GM23338 (cell line): Measurements from ENCODE around the gene DENND2A. TPM values are rescaled to one million over a fixed set of nuclear protein-coding genes. Genes with fewer than 3 reads are reported as not detected.
"Not testable (repeated sequence)": the region's sequence is repeated elsewhere in the genome, so short reads cannot be mapped to it uniquely, and the experiment has no call there.

Experiments used
- ATAC-seq: fragments of 200-7000 bp; cut with Tn5 transposase; 3 replicates; pipeline ENCODE4 v1.9.1; 2020
- DNase-seq: peaks from one replicate; pipeline ENCODE4 v3.0.0-alpha.2; 2015; ENCODE audit warnings: low spot score
- H2AFZ ChIP-seq: fragments of 200-600 bp; sonication (generic); 2 replicates; pipeline ENCODE4 v1.8.0; 2016; ENCODE audit warnings: antibody characterized with exemption, mild to moderate bottlenecking, moderate library complexity
- H3F3A ChIP-seq: fragments of 200-600 bp; sonication (generic); replicated peaks from 2 replicates; pipeline ENCODE4 v1.8.0; 2017; ENCODE audit warnings: antibody characterized with exemption, mixed run types, low read depth
- H3K27ac ChIP-seq: fragments of 200-600 bp; sonication (generic); 2 replicates; pipeline ENCODE4 v1.6.1; 2016; ENCODE audit warnings: low read depth
- H3K27me3 ChIP-seq: fragments of 200-600 bp; sonication (generic); 2 replicates; pipeline ENCODE4 v1.8.0; 2016; ENCODE audit warnings: mild to moderate bottlenecking, mixed run types, moderate library complexity; ENCODE audit not compliant: insufficient read depth
- H3K36me3 ChIP-seq: fragments of 200-600 bp; sonication (generic); 2 replicates; pipeline ENCODE4 v1.8.0; 2016; ENCODE audit warnings: mild to moderate bottlenecking; ENCODE audit not compliant: insufficient read depth
- H3K4me1 ChIP-seq: fragments of 200-600 bp; sonication (generic); 2 replicates; pipeline ENCODE4 v1.8.0; 2016; ENCODE audit warnings: mild to moderate bottlenecking, moderate library complexity; ENCODE audit not compliant: insufficient read depth
- H3K4me2 ChIP-seq: fragments of 200-600 bp; sonication (generic); 2 replicates; pipeline ENCODE4 v1.7.1; 2017; ENCODE audit warnings: mixed run types
- H3K4me3 ChIP-seq: fragments of 200-600 bp; sonication (generic); 2 replicates; pipeline ENCODE4 v1.6.1; 2016; ENCODE audit warnings: mixed run types
- H3K79me2 ChIP-seq: fragments of 200-600 bp; sonication (generic); replicated peaks from 2 replicates; pipeline ENCODE4 v1.8.0; 2017; ENCODE audit warnings: mild to moderate bottlenecking; ENCODE audit not compliant: insufficient read depth
- H3K9me2 ChIP-seq: fragments of 200-600 bp; sonication (generic); 2 replicates; pipeline ENCODE4 v1.8.0; 2017; ENCODE audit not compliant: insufficient read depth
- H4K20me1 ChIP-seq: fragments of 200-600 bp; sonication (generic); replicated peaks from 2 replicates; pipeline ENCODE4 v1.8.0; 2017; ENCODE audit warnings: mild to moderate bottlenecking; ENCODE audit not compliant: insufficient read depth
- H3K27ac Mint-ChIP-seq: 2 replicates; pipeline ENCODE4 v1.8.0; 2020; ENCODE audit warnings: inconsistent platforms, mild to moderate bottlenecking, moderate library complexity, mixed read lengths
- H3K27me3 Mint-ChIP-seq: 3 replicates; pipeline ENCODE4 v1.8.0; 2022; ENCODE audit warnings: low read depth, mild to moderate bottlenecking, moderate library complexity, mixed read lengths, inconsistent platforms; ENCODE audit not compliant: insufficient read depth, poor library complexity
- H3K36me3 Mint-ChIP-seq: 3 replicates; pipeline ENCODE4 v1.8.0; 2021; ENCODE audit warnings: low read depth, mild to moderate bottlenecking, inconsistent platforms, moderate library complexity, mixed read lengths
- H3K4me1 Mint-ChIP-seq: 3 replicates; pipeline ENCODE4 v1.8.0; 2020; ENCODE audit warnings: mild to moderate bottlenecking, inconsistent platforms, mixed read lengths
- H3K4me3 Mint-ChIP-seq: 3 replicates; pipeline ENCODE4 v1.8.0; 2021; ENCODE audit warnings: moderate library complexity, mild to moderate bottlenecking, inconsistent platforms, mixed read lengths
- H3K9me3 Mint-ChIP-seq: 3 replicates; pipeline ENCODE4 v1.8.0; 2020; ENCODE audit warnings: moderate library complexity, mild to moderate bottlenecking, inconsistent platforms, mixed read lengths
- EZH2 ChIP-seq: fragments of 200-600 bp; sonication (generic); IDR thresholded peaks from one replicate; pipeline ENCODE4 v1.8.0; 2017; ENCODE audit warnings: antibody characterized with exemption, mild to moderate bottlenecking, low read depth; ENCODE audit not compliant: unreplicated experiment
- ZNF331 ChIP-seq: fragments of 250-450 bp; sonication (Bioruptor Pico); IDR thresholded peaks from 2 replicates; pipeline ENCODE4 v1.5.0; 2020; ENCODE audit warnings: low read depth, mild to moderate bottlenecking, moderate library complexity
- polyA plus RNA-seq: library from polyadenylated mRNA; unstranded; fragments of >200 nt; fragmentation: Nextera tagmentation; extraction: Ambion mirVana; gene quantifications from 2 replicates; pipeline ENCODE4 v1.2.1, GENCODE V29; 2016
- total RNA-seq: library from RNA; depleted of rRNA; stranded (reverse); fragments of >200 nt; shearing (Covaris generic); gene quantifications from 2 replicates; pipeline ENCODE4 v1.2.3, GENCODE V29; 2014
- TF ChIP-seq, protein P1 (sequence below), 2 experiments: fragments of 200-600 bp in 1 of 2; sonication (generic) in 1 of 2; conservative IDR thresholded peaks; 2 replicates each; pipeline versions ENCODE4 v1.5.1 to v1.6.1; 2016 to 2017; ENCODE audit warnings: antibody characterized with exemption in 2 of 2, low read depth in 2 of 2, mild to moderate bottlenecking in 2 of 2, moderate library complexity in 1 of 2

The DENND2A gene
- total and polyA plus RNA-seq, 2 experiments from 2014 or later, result 1.7 to 5.6 TPM

DNA sequence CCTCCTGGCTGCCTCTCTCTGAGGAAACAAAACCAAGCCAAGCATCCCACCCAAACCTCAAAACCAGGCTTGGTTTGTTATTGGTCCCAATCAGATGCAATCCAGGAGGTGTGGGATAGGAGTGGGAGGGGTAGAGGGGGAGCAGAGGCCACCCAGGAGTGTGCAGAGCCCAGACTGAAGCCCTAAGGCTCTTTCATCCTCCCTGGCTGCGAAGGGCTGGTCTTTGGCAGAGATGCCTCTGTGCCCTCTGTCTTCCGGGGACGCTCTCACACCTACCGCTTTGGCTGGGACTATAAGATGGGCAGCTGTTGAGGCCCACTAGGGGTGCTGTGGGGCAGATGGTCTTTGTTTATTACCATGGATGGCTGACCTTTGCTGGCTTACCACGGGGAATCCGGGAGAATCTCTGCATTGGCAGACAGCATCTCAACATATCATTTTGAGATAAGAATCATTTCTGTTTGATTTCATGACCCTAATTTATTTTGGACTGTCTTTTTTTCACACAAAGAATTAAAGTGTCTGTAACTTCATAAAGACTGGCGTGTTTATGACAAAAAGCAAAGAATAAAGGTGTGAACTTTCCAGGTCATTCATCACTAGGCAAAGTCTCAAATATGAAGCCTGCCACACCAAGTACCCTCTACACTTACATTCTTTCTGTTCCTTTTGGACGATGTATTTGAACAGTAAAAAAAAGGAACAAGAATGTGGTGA lies 6.5 kb upstream of the DENND2A start:
- Mint-ChIP-seq H3K27ac (no peak overlapping the region), H3K4me3 (no peak overlapping the region), H3K36me3 (no peaks in the 10 kb centered on the region), H3K4me1 (peaks cover 10% of the 10 kb centered on the region), H3K27me3 (peaks cover 21% of the 10 kb centered on the region), H3K9me3 (no peaks in the 10 kb centered on the region; the same call in 2 of the 3 replicates)
- DNase-seq, result peak; percentile 90
- H3K27ac ChIP-seq, result no peak overlapping the region
- no peaks in the 10 kb centered on the region; the same call in 1 of the 2 replicates for H3F3A ChIP-seq
- H3K36me3 ChIP-seq, result no peaks in the 10 kb centered on the region
- H3K9me2 ChIP-seq, result no peaks in the 10 kb centered on the region
- no peak overlapping the region for H3K4me2 ChIP-seq
- peak; percentile 96 for ATAC-seq
- H3K4me1 ChIP-seq, result 0 out of 2 replicates have a peak, but pooled peaks cover 5% of the 10 kb centered on the region
- H4K20me1 ChIP-seq, result no peaks in the 10 kb centered on the region
- no peak for TF ChIP-seq EZH2
- TF ChIP-seq, protein P1, sequence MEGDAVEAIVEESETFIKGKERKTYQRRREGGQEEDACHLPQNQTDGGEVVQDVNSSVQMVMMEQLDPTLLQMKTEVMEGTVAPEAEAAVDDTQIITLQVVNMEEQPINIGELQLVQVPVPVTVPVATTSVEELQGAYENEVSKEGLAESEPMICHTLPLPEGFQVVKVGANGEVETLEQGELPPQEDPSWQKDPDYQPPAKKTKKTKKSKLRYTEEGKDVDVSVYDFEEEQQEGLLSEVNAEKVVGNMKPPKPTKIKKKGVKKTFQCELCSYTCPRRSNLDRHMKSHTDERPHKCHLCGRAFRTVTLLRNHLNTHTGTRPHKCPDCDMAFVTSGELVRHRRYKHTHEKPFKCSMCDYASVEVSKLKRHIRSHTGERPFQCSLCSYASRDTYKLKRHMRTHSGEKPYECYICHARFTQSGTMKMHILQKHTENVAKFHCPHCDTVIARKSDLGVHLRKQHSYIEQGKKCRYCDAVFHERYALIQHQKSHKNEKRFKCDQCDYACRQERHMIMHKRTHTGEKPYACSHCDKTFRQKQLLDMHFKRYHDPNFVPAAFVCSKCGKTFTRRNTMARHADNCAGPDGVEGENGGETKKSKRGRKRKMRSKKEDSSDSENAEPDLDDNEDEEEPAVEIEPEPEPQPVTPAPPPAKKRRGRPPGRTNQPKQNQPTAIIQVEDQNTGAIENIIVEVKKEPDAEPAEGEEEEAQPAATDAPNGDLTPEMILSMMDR (conservative IDR thresholded peaks at IDR 0.05; ENCODE audit: low read depth in 2 of 2), result peak; percentile 77 to 81
- H3K27me3 ChIP-seq, result peaks cover 12% of the 10 kb centered on the region
- no peak overlapping the region for H2AFZ ChIP-seq
- no peak overlapping the region for H3K4me3 ChIP-seq
- H3K79me2 ChIP-seq, result no peaks in the 10 kb centered on the region

DNA sequence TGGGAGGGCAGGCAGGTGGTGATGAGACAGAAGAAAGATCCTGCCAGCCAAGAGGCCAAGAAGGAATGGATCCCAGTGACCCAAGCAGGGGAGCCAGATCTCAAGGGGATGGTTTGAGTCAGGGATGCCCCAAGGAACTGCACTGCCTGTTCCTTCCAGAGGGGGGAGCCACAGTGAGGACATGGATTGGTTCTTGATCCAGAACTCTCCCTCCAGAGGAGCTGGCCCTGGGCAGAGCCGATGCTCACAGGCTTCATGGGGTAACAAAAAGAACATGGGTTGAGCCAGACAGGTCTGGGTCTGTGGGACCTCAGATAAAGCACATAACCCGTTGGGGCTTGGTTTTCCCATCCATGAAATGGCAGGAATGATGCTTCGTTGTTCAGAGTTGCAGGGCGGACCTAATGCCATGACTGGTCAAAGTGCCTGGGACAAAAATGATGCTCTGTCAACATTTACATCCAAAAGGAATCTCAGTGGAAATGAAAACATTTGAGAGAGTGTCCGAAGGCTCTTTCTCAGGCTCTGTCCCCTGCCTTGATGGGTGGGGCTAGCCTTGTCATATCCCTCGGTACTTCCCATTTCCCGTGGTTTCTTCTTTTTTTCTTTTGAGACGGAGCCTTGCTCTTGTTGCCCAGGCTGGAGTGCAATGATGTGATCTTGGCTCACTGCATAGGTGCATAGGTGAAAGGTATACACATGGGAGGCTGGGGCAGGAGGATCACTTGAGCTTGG lies 4.7 kb upstream of the DENND2A start:
- no peak overlapping the region for H3K4me2 ChIP-seq
- H3K27me3 ChIP-seq, result peaks cover 25% of the 10 kb centered on the region
- Mint-ChIP-seq H3K36me3 (no peaks in the 10 kb centered on the region), H3K9me3 (no peaks in the 10 kb centered on the region; the same call in 2 of the 3 replicates), H3K4me3 (no peak overlapping the region), H3K27me3 (peaks cover 23% of the 10 kb centered on the region), H3K27ac (no peak overlapping the region), H3K4me1 (peaks cover 16% of the 10 kb centered on the region)
- no peak overlapping the region for H3K27ac ChIP-seq
- DNase-seq, result peak; percentile 80
- no peak overlapping the region for H3K4me3 ChIP-seq
- TF ChIP-seq, protein P1 (conservative IDR thresholded peaks at IDR 0.05; ENCODE audit: low read depth in 2 of 2), result peak; percentile 74 to 86
- no peak for TF ChIP-seq ZNF331 (CRISPR knock-in tag)
- no peaks in the 10 kb centered on the region for H4K20me1 ChIP-seq
- peak; percentile 10 for ATAC-seq
- no peak overlapping the region for H2AFZ ChIP-seq
- peaks cover 5% of the 10 kb centered on the region for H3F3A ChIP-seq
- no peaks in the 10 kb centered on the region for H3K36me3 ChIP-seq
- H3K4me1 ChIP-seq, result peaks cover 11% of the 10 kb centered on the region; the same call in 1 of the 2 replicates
- no peaks in the 10 kb centered on the region for H3K79me2 ChIP-seq
- H3K9me2 ChIP-seq, result no peaks in the 10 kb centered on the region

DNA sequence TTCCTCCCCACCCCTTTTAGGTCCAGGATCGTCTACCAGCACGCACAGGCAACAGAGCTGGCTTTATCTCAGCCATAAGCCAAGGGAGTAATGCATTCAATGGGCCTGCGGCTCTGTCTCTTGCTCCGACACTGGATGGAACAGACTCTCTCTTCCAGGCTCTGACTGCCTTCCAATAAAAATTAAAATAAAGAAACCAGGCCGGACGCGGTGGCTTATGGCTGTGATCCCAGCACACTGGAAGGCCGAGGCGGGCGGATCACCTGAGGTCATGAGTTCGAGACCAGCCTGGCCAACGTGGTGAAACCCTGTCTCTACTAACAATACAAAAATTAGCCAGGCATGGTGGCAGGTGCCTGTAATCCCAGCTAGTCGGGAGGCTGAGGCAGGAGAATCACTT lies 4.1 kb upstream of the DENND2A start:
- DNase-seq, H3K4me3 Mint-ChIP-seq, H3K9me2 ChIP-seq, H3K27ac Mint-ChIP-seq, H3K36me3 ChIP-seq, H2AFZ ChIP-seq, H3K9me3 Mint-ChIP-seq, H3K27ac ChIP-seq, ATAC-seq, H3K4me3 ChIP-seq, H3K4me2 ChIP-seq, H3F3A ChIP-seq, H3K36me3 Mint-ChIP-seq, H3K79me2 ChIP-seq, H4K20me1 ChIP-seq: not testable (repeated sequence)
- Histone ChIP-seq H3K4me1 (peaks cover 11% of the 10 kb centered on the region; the same call in 1 of the 2 replicates), H3K27me3 (peaks cover 29% of the 10 kb centered on the region)
- peaks cover 18% of the 10 kb centered on the region for H3K4me1 Mint-ChIP-seq
- H3K27me3 Mint-ChIP-seq, result peaks cover 29% of the 10 kb centered on the region
